Measurements from ENCODE around the gene WEE2.

- TF ChIP-seq EP300 (IDR thresholded peaks at IDR 0.05) (no peak), CTCF (IDR thresholded peaks at IDR 0.05) (no peak)
Observed at GRCh38 chr7:141686670-141687069, 21.5 kb upstream of the WEE2 start.

All from upper lobe of left lung (tissue), 4 donors.